ENCODE measurements around the gene CACNA1C. TPM values are rescaled to one million over a fixed set of nuclear protein-coding genes. Genes with fewer than 3 reads are reported as not detected.

The CACNA1C gene
- total and polyA plus RNA-seq, 2 of the 4 experiments (the other 2 are of a cell fraction) = 1.6 to 2.6 TPM

- no peak overlapping the region for H3K23ac ChIP-seq (ENCODE audit: low read depth, low read length)
- H2AK5ac ChIP-seq (ENCODE audit: low read depth, low read length) = no peak overlapping the region
- no peak overlapping the region for H4K8ac ChIP-seq (ENCODE audit: low read depth in 2 of 2, low read length in 2 of 2)
- no peak overlapping the region for H3K56ac ChIP-seq (ENCODE audit: extremely low read depth, insufficient read depth, low read length)
- H3K4me2 ChIP-seq (ENCODE audit: low read depth, low read length) = no peak overlapping the region
- no peak overlapping the region for H3K27ac ChIP-seq (ENCODE audit: insufficient read depth, low read length)
- H3K9ac ChIP-seq (ENCODE audit: low read depth, low read length) = no peak overlapping the region
- H3K79me1 ChIP-seq (ENCODE audit: low read depth in 1 of 2, low read length in 2 of 2) = no peaks in the 10 kb centered on the region
- intact Hi-C loops (cut with micrococcal nuclease) (no loop called here), in situ Hi-C loops (cut with MboI; ENCODE audit: low sequenced_read_pairs) (no loop called here), dilution Hi-C loops (cut with HindIII; ENCODE audit: low sequenced_read_pairs, unreplicated experiment) (no loop called here)
- no peaks in the 10 kb centered on the region; the same call in none of the 2 replicates for H3K9me1 ChIP-seq (ENCODE audit: insufficient read depth, low read length)
- DNase-seq = no peak
- H4K20me1 ChIP-seq (ENCODE audit: insufficient read depth, low read length) = no peaks in the 10 kb centered on the region
- no peak overlapping the region for H2BK20ac ChIP-seq (ENCODE audit: low read depth, low read length)
- H3K4ac ChIP-seq (ENCODE audit: low read depth, low read length) = no peak overlapping the region
- H2BK5ac ChIP-seq (ENCODE audit: low read depth, low read length, poor library complexity, severe bottlenecking) = no peak overlapping the region
- no peak overlapping the region for H2BK15ac ChIP-seq (ENCODE audit: low read depth, low read length)
- no peak overlapping the region for H3K18ac ChIP-seq (ENCODE audit: low read depth, low read length)
- H2AFZ ChIP-seq (replicated peaks; ENCODE audit: low read length, poor library complexity) = no peak overlapping the region
- H4K91ac ChIP-seq (ENCODE audit: insufficient read depth, low read depth, low read length) = no peak overlapping the region
- WGBS, 2 experiments (ENCODE audit: extremely low coverage in 2 of 2, insufficient read length in 1 of 2) = no CpG with 5 or more reads among the region's 11 CpGs
- no peak for ATAC-seq (ENCODE audit: low read depth)
- ChIA-PET CTCF (no interaction called here), POLR2A (ENCODE audit: unreplicated experiment) (no interaction called here)
- BruUV-seq (replicated peaks) = no TSS peak
- H4K5ac ChIP-seq (ENCODE audit: low read depth, low read length) = no peak overlapping the region
- H3K27me3 ChIP-seq (ENCODE audit: control insufficient read depth, insufficient read depth, low read length) = peaks cover 16% of the 10 kb centered on the region
- H3K9me3 ChIP-seq (ENCODE audit: control insufficient read depth, insufficient read depth, low read length) = no peaks in the 10 kb centered on the region
- peaks cover 5% of the 10 kb centered on the region; the same call in 1 of the 2 replicates for H3K4me1 ChIP-seq (ENCODE audit: control insufficient read depth, insufficient read depth, low read length)
- TF ChIP-seq CHD1 (IDR thresholded peaks at IDR 0.05; ENCODE audit: low read depth, low read length) = no peak
- TF ChIP-seq FOS (IDR thresholded peaks at IDR 0.05; ENCODE audit: low read depth, low read length) = no peak
- TF ChIP-seq USF2 (IDR thresholded peaks at IDR 0.05; ENCODE audit: low read depth, low read length) = no peak
- TF ChIP-seq SMC3 (IDR thresholded peaks at IDR 0.05; ENCODE audit: low read depth, low read length) = no peak
- TF ChIP-seq BHLHE40 (IDR thresholded peaks at IDR 0.05; ENCODE audit: low read depth, low read length) = no peak
- TF ChIP-seq ELK1 (IDR thresholded peaks at IDR 0.05; ENCODE audit: borderline replicate concordance, low read depth, low read length) = no peak
- TF ChIP-seq NFE2L2 (IDR thresholded peaks at IDR 0.05; ENCODE audit: low read depth, low read length) = no peak
- TF ChIP-seq RFX5 (IDR thresholded peaks at IDR 0.05; ENCODE audit: low read depth, low read length) = no peak
- TF ChIP-seq MAZ (IDR thresholded peaks at IDR 0.05; ENCODE audit: borderline replicate concordance, low read depth, low read length) = no peak
- no peak for TF ChIP-seq RAD21 (IDR thresholded peaks at IDR 0.05; ENCODE audit: low read length)
- no peak for TF ChIP-seq MXI1 (IDR thresholded peaks at IDR 0.05; ENCODE audit: borderline replicate concordance, low read depth, low read length)
- TF ChIP-seq POLR2A (IDR thresholded peaks at IDR 0.05; ENCODE audit: low read depth, low read length) = no peak
- no peak for TF ChIP-seq CEBPB (IDR thresholded peaks at IDR 0.05; ENCODE audit: low read depth, low read length)
- TF ChIP-seq CTCF (conservative IDR thresholded peaks at IDR 0.05; ENCODE audit: low read depth, low read length) = no peak
- TF ChIP-seq RCOR1 (IDR thresholded peaks at IDR 0.05; ENCODE audit: insufficient replicate concordance, low read length) = no peak
- no peak for TF ChIP-seq MAFK (IDR thresholded peaks at IDR 0.05; ENCODE audit: low read depth, low read length)
- no peak overlapping the region for H3K14ac ChIP-seq (replicated peaks; ENCODE audit: low read depth, low read length)
- no peak overlapping the region for H2BK120ac ChIP-seq (ENCODE audit: low read depth, low read length)
- peaks cover 8% of the 10 kb centered on the region for H3K36me3 ChIP-seq (ENCODE audit: control insufficient read depth, insufficient read depth, low read length)
- H3K4me3 ChIP-seq (ENCODE audit: insufficient read depth, low read depth, low read length) = no peak overlapping the region
- no peak overlapping the region for H2AK9ac ChIP-seq (replicated peaks; ENCODE audit: low read depth, low read length, poor library complexity)
Observed at GRCh38 chr12:2492236-2492635, 439.4 kb downstream of the CACNA1C start.

Data from IMR-90 (cell line).